ENCODE data around the gene SFXN1.

- TF ChIP-seq CTCF (conservative IDR thresholded peaks at IDR 0.05) (no peak), EZH2 (IDR thresholded peaks at IDR 0.05; ENCODE audit: low read depth) (no peak)
These were observed 9.3 kb downstream of the SFXN1 start for GRCh38 chr5:175487514-175488222.
